ENCODE data around the gene STK4.

The STK4 gene

GRCh38 chr20:45115829-45116228 is 149.5 kb downstream of the STK4 start:
- Histone ChIP-seq H4K12ac (ENCODE audit: low read depth, low read length) (no peak overlapping the region), H3K4me2 (ENCODE audit: low read length) (no peak overlapping the region), H3K27ac (ENCODE audit: low read depth, low read length) (no peak overlapping the region), H3K4me1 (ENCODE audit: control insufficient read depth in 1 of 2, insufficient read depth in 2 of 2, low read length in 2 of 2) (no peaks in the 10 kb centered on the region), H2BK120ac (ENCODE audit: insufficient read depth, low read length, poor library complexity) (no peak overlapping the region), H2BK12ac (ENCODE audit: low read length) (no peak overlapping the region), H3K27me3 (ENCODE audit: insufficient read depth, low read length) (no peaks in the 10 kb centered on the region), H3K14ac (ENCODE audit: low read length) (no peak overlapping the region), H3K23ac (ENCODE audit: low read length) (no peak overlapping the region), H3K9ac (ENCODE audit: low read length) (no peak overlapping the region), H3K4ac (ENCODE audit: low read depth, low read length) (no peak overlapping the region), H3K4me3 (ENCODE audit: low read depth, low read length) (no peak overlapping the region), H3K79me1 (ENCODE audit: low read length) (no peaks in the 10 kb centered on the region), H3K18ac (ENCODE audit: low read length) (no peak overlapping the region), H3K36me3 (ENCODE audit: control insufficient read depth in 1 of 2, insufficient read depth in 2 of 2, low read length in 2 of 2) (no peaks in the 10 kb centered on the region), H2AFZ (ENCODE audit: insufficient read depth, low read length, poor library complexity) (no peak overlapping the region), H2BK5ac (ENCODE audit: low read depth, low read length, poor library complexity) (no peak overlapping the region), H3K79me2 (ENCODE audit: control insufficient read depth, insufficient read depth, low read length, poor library complexity) (no peaks in the 10 kb centered on the region), H2AK5ac (ENCODE audit: low read length) (no peak overlapping the region), H4K91ac (ENCODE audit: low read depth, low read length) (no peak overlapping the region), H4K8ac (ENCODE audit: low read depth, low read length) (no peak overlapping the region), H3K9me3 (ENCODE audit: insufficient read depth, low read depth, low read length) (no peaks in the 10 kb centered on the region)
- WGBS (ENCODE audit: extremely low coverage, insufficient coverage, insufficient read length), result no CpG with 5 or more reads among the region's 4 CpGs
- DNase-seq, result no peak

- Histone ChIP-seq H3K14ac (ENCODE audit: low read length) (no peak overlapping the region), H4K91ac (ENCODE audit: low read depth, low read length) (no peak overlapping the region), H2BK120ac (ENCODE audit: insufficient read depth, low read length, poor library complexity) (no peak overlapping the region), H3K4me1 (ENCODE audit: control insufficient read depth in 1 of 2, insufficient read depth in 2 of 2, low read length in 2 of 2) (no peaks in the 10 kb centered on the region), H3K79me2 (ENCODE audit: control insufficient read depth, insufficient read depth, low read length, poor library complexity) (no peaks in the 10 kb centered on the region), H3K27me3 (ENCODE audit: insufficient read depth, low read length) (no peaks in the 10 kb centered on the region), H3K4ac (ENCODE audit: low read depth, low read length) (no peak overlapping the region), H4K8ac (ENCODE audit: low read depth, low read length) (no peak overlapping the region), H3K4me3 (ENCODE audit: low read depth, low read length) (no peak overlapping the region), H2BK5ac (ENCODE audit: low read depth, low read length, poor library complexity) (no peak overlapping the region), H2AFZ (ENCODE audit: insufficient read depth, low read length, poor library complexity) (no peak overlapping the region), H3K27ac (ENCODE audit: low read depth, low read length) (no peak overlapping the region), H3K4me2 (ENCODE audit: low read length) (no peak overlapping the region), H3K79me1 (ENCODE audit: low read length) (no peaks in the 10 kb centered on the region), H3K23ac (ENCODE audit: low read length) (no peak overlapping the region), H2AK5ac (ENCODE audit: low read length) (no peak overlapping the region), H3K9me3 (ENCODE audit: insufficient read depth, low read depth, low read length) (no peaks in the 10 kb centered on the region), H4K12ac (ENCODE audit: low read depth, low read length) (no peak overlapping the region), H2BK12ac (ENCODE audit: low read length) (no peak overlapping the region), H3K9ac (ENCODE audit: low read length) (no peak overlapping the region), H3K18ac (ENCODE audit: low read length) (no peak overlapping the region), H3K36me3 (ENCODE audit: control insufficient read depth in 1 of 2, insufficient read depth in 2 of 2, low read length in 2 of 2) (no peaks in the 10 kb centered on the region)
- DNase-seq, result no peak
- no CpG with 5 or more reads among the region's 4 CpGs for WGBS (ENCODE audit: extremely low coverage, insufficient coverage, insufficient read length)
Measured at GRCh38 chr20:45117581-45117980, 151.3 kb downstream of the STK4 start.

GRCh38 chr20:45118028-45118427 is 151.7 kb downstream of the STK4 start:
- Histone ChIP-seq H3K27me3 (ENCODE audit: insufficient read depth, low read length) (no peaks in the 10 kb centered on the region), H2BK120ac (ENCODE audit: insufficient read depth, low read length, poor library complexity) (no peak overlapping the region), H3K4me3 (ENCODE audit: low read depth, low read length) (no peak overlapping the region), H3K9me3 (ENCODE audit: insufficient read depth, low read depth, low read length) (no peaks in the 10 kb centered on the region), H4K91ac (ENCODE audit: low read depth, low read length) (no peak overlapping the region), H3K4me1 (ENCODE audit: control insufficient read depth in 1 of 2, insufficient read depth in 2 of 2, low read length in 2 of 2) (no peaks in the 10 kb centered on the region), H3K23ac (ENCODE audit: low read length) (no peak overlapping the region), H2AK5ac (ENCODE audit: low read length) (no peak overlapping the region), H3K79me1 (ENCODE audit: low read length) (no peaks in the 10 kb centered on the region), H3K9ac (ENCODE audit: low read length) (no peak overlapping the region), H3K18ac (ENCODE audit: low read length) (no peak overlapping the region), H4K8ac (ENCODE audit: low read depth, low read length) (no peak overlapping the region), H2BK5ac (ENCODE audit: low read depth, low read length, poor library complexity) (no peak overlapping the region), H3K36me3 (ENCODE audit: control insufficient read depth in 1 of 2, insufficient read depth in 2 of 2, low read length in 2 of 2) (no peaks in the 10 kb centered on the region), H2AFZ (ENCODE audit: insufficient read depth, low read length, poor library complexity) (no peak overlapping the region), H3K14ac (ENCODE audit: low read length) (no peak overlapping the region), H2BK12ac (ENCODE audit: low read length) (no peak overlapping the region), H4K12ac (ENCODE audit: low read depth, low read length) (no peak overlapping the region), H3K27ac (ENCODE audit: low read depth, low read length) (no peak overlapping the region), H3K4me2 (ENCODE audit: low read length) (no peak overlapping the region), H3K79me2 (ENCODE audit: control insufficient read depth, insufficient read depth, low read length, poor library complexity) (no peaks in the 10 kb centered on the region), H3K4ac (ENCODE audit: low read depth, low read length) (no peak overlapping the region)
- no peak for DNase-seq
- WGBS (ENCODE audit: extremely low coverage, insufficient coverage, insufficient read length), result no CpG with 5 or more reads among the region's 2 CpGs

- no peaks in the 10 kb centered on the region for H3K27me3 ChIP-seq (ENCODE audit: insufficient read depth, low read length)
- H3K27ac ChIP-seq (ENCODE audit: low read depth, low read length), result no peak overlapping the region
- H3K4me3 ChIP-seq (ENCODE audit: low read depth, low read length), result no peak overlapping the region
- no peaks in the 10 kb centered on the region for H3K79me1 ChIP-seq (ENCODE audit: low read length)
- no peak overlapping the region for H2BK5ac ChIP-seq (ENCODE audit: low read depth, low read length, poor library complexity)
- no peaks in the 10 kb centered on the region for H3K36me3 ChIP-seq (ENCODE audit: control insufficient read depth in 1 of 2, insufficient read depth in 2 of 2, low read length in 2 of 2)
- no peaks in the 10 kb centered on the region for H3K9me3 ChIP-seq (ENCODE audit: insufficient read depth, low read depth, low read length)
- no peak for DNase-seq
- WGBS (ENCODE audit: extremely low coverage, insufficient coverage, insufficient read length), result no CpG with 5 or more reads among the region's 2 CpGs
- no peak overlapping the region for H2AFZ ChIP-seq (ENCODE audit: insufficient read depth, low read length, poor library complexity)
- no peak overlapping the region for H3K9ac ChIP-seq (ENCODE audit: low read length)
- no peak overlapping the region for H3K4ac ChIP-seq (ENCODE audit: low read depth, low read length)
- H3K4me2 ChIP-seq (ENCODE audit: low read length), result no peak overlapping the region
- H2AK5ac ChIP-seq (ENCODE audit: low read length), result no peak overlapping the region
- no peak overlapping the region for H3K23ac ChIP-seq (ENCODE audit: low read length)
- no peak overlapping the region for H3K14ac ChIP-seq (ENCODE audit: low read length)
- no peaks in the 10 kb centered on the region for H3K4me1 ChIP-seq (ENCODE audit: control insufficient read depth in 1 of 2, insufficient read depth in 2 of 2, low read length in 2 of 2)
- no peak overlapping the region for H4K91ac ChIP-seq (ENCODE audit: low read depth, low read length)
- H2BK12ac ChIP-seq (ENCODE audit: low read length), result no peak overlapping the region
- H3K18ac ChIP-seq (ENCODE audit: low read length), result no peak overlapping the region
- no peak overlapping the region for H2BK120ac ChIP-seq (ENCODE audit: insufficient read depth, low read length, poor library complexity)
- H3K79me2 ChIP-seq (ENCODE audit: control insufficient read depth, insufficient read depth, low read length, poor library complexity), result no peaks in the 10 kb centered on the region
- no peak overlapping the region for H4K12ac ChIP-seq (ENCODE audit: low read depth, low read length)
- H4K8ac ChIP-seq (ENCODE audit: low read depth, low read length), result no peak overlapping the region
Measured at GRCh38 chr20:45119556-45120266, 153.4 kb downstream of the STK4 start.

Measured in trophoblast cell (in vitro differentiated cells and primary cell).